Fibroblast of pulmonary artery (primary cell): ENCODE results near the gene ZMYM2.

Experiments
- DNase-seq: peaks from one replicate; pipeline ENCODE4 v3.0.0-alpha.2; 2010; ENCODE audit warnings: low read depth
- H3K4me3 ChIP-seq: replicated peaks from 2 replicates; pipeline ENCODE4 v1.5.1; 2011; ENCODE audit warnings: low read depth, mild to moderate bottlenecking, control low read depth, low read length, moderate library complexity
- CTCF ChIP-seq: IDR thresholded peaks from 2 replicates; pipeline ENCODE4 v1.5.1; 2011; ENCODE audit warnings: mild to moderate bottlenecking, control low read depth, low read length, inconsistent platforms; ENCODE audit errors: missing control alignments

The ZMYM2 gene

GRCh38 chr13:20136781-20137703 is 178.5 kb downstream of the ZMYM2 start:
- no peak overlapping the region for H3K4me3 ChIP-seq
- peak; percentile 50 for TF ChIP-seq CTCF
- DNase-seq = peak; percentile 14

GRCh38 chr13:20137875-20138274 is 179.3 kb downstream of the ZMYM2 start:
- no peak for TF ChIP-seq CTCF
- H3K4me3 ChIP-seq = no peak overlapping the region
- DNase-seq = no peak

- TF ChIP-seq CTCF = no peak
- H3K4me3 ChIP-seq = no peak overlapping the region
- no peak for DNase-seq
These were observed 182.0 kb downstream of the ZMYM2 start for GRCh38 chr13:20140487-20140886.
